ENCODE results near the gene TARS1.

- TF ChIP-seq KLF7 (tag by site-specific recombination; IDR thresholded peaks at IDR 0.05; ENCODE audit: borderline replicate concordance) (no peak), ZNF837 (tag by site-specific recombination; IDR thresholded peaks at IDR 0.05) (no peak), CTCF (tag by site-specific recombination; IDR thresholded peaks at IDR 0.05) (no peak)
These were observed 23.1 kb upstream of the TARS1 start for GRCh38 chr5:33417632-33418031.
